Activated naive CD8-positive, alpha-beta T cell (primary cell): ENCODE data around the gene PLXNA4.

Source experiments
- H3K27ac Mint-ChIP-seq: one replicate; pipeline ENCODE4 v1.8.0; 2021; ENCODE audit warnings: mixed read lengths
- H3K27me3 Mint-ChIP-seq: one replicate; pipeline ENCODE4 v1.8.0; 2021; ENCODE audit warnings: mixed read lengths
- H3K36me3 Mint-ChIP-seq: one replicate; pipeline ENCODE4 v1.8.0; 2021; ENCODE audit warnings: mixed read lengths
- H3K4me1 Mint-ChIP-seq: one replicate; pipeline ENCODE4 v1.8.0; 2021; ENCODE audit warnings: low read depth, mixed read lengths
- H3K4me3 Mint-ChIP-seq: one replicate; pipeline ENCODE4 v1.8.0; 2021; ENCODE audit warnings: mild to moderate bottlenecking, mixed read lengths
- H3K9me3 Mint-ChIP-seq: one replicate; pipeline ENCODE4 v1.8.0; 2021; ENCODE audit warnings: low read depth, mixed read lengths

Gene PLXNA4

GRCh38 chr7:132137681-132138080, 438.6 kb downstream of the PLXNA4 start:
- no peak overlapping the region for H3K4me3 Mint-ChIP-seq
- H3K9me3 Mint-ChIP-seq: no peaks in the 10 kb centered on the region
- no peaks in the 10 kb centered on the region for H3K27me3 Mint-ChIP-seq
- H3K4me1 Mint-ChIP-seq: no peaks in the 10 kb centered on the region
- no peaks in the 10 kb centered on the region for H3K36me3 Mint-ChIP-seq
- no peak overlapping the region for H3K27ac Mint-ChIP-seq

DNA sequence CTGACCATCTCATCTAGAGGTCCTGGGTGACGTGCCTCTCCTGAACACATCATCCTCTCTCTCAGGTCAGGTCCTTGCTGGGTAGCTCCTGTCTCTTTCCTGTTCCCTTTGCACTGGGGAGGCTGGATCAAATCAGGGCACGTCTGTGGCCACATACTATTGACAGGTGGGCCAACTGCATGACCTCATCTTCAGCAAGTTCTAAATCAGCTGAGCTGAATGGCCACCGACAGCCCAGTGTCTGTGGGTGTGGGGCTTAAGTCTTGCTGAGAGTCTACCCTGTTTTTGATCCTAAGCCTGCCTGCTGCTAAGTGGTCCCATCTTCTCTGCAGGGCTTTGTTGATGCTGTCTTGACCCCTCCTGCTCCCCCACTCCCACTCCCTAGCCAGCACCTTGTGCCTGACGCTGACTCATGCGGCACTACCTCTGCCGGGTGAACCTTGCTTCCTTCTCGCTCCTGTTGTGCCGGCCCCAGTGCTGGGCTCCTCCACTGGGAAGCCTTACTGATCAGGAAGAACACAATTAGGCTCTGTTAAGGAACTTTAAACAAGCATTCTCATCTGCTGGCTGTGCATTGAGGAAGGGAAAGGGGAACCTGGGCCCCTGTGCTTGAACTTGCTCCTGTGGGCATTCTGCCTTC, 440.4 kb downstream of the PLXNA4 start:
- no peak overlapping the region for H3K4me3 Mint-ChIP-seq
- H3K27me3 Mint-ChIP-seq: no peaks in the 10 kb centered on the region
- H3K36me3 Mint-ChIP-seq: no peaks in the 10 kb centered on the region
- no peaks in the 10 kb centered on the region for H3K9me3 Mint-ChIP-seq
- H3K4me1 Mint-ChIP-seq: no peaks in the 10 kb centered on the region
- no peak overlapping the region for H3K27ac Mint-ChIP-seq

GRCh38 chr7:132134814-132135445, 441.3 kb downstream of the PLXNA4 start:
- Mint-ChIP-seq H3K9me3 (no peaks in the 10 kb centered on the region), H3K27ac (no peak overlapping the region), H3K27me3 (no peaks in the 10 kb centered on the region), H3K36me3 (no peaks in the 10 kb centered on the region), H3K4me3 (no peak overlapping the region), H3K4me1 (peaks cover 2% of the 10 kb centered on the region)

- no peaks in the 10 kb centered on the region for H3K9me3 Mint-ChIP-seq
- H3K27me3 Mint-ChIP-seq: no peaks in the 10 kb centered on the region
- H3K4me1 Mint-ChIP-seq: peaks cover 2% of the 10 kb centered on the region
- no peak overlapping the region for H3K27ac Mint-ChIP-seq
- no peaks in the 10 kb centered on the region for H3K36me3 Mint-ChIP-seq
- H3K4me3 Mint-ChIP-seq: no peak overlapping the region
Measured at GRCh38 chr7:132133501-132133900, 442.8 kb downstream of the PLXNA4 start.

DNA sequence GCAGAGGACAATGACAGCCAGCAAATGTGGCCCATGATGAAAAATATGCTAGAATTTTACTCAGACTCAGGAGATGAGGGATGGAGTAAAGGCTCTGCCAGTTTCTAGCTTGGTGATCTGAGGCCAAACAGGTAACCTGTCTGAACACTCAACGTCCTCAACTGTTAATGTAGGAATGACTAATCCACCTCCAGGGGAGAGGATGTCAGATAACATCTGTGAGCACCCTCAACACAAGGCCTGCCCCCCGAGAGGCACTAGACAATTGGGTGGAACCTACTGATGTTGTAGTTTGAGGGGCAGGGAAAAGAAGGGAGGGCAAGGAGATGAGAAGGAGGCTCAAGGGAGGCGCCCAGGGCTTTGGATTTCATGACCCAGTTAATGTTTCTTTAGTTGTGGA, 445.1 kb downstream of the PLXNA4 start:
- Mint-ChIP-seq H3K27ac (no peak overlapping the region), H3K4me1 (peaks cover 2% of the 10 kb centered on the region), H3K9me3 (no peaks in the 10 kb centered on the region), H3K4me3 (no peak overlapping the region), H3K27me3 (no peaks in the 10 kb centered on the region), H3K36me3 (no peaks in the 10 kb centered on the region)

DNA sequence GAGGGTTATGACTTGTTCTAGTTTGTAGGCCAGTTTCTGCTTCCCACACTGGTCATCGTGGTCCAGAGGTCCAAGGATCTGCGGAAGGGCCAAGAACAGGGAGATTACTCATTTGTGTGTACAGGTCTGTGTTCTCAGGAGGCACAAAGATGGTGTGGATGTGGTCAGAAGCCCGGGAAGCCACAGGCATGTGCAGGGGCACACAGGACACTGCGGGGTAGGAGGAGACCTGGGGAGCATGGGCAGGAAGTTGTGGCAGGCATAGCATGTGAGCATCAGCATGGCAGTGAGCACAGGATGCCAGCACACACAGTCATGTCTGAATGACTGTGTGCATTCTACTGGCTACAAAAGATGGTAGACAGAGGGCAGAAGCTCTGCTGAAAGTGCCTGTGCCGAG, 445.8 kb downstream of the PLXNA4 start:
- H3K4me1 Mint-ChIP-seq: peaks cover 2% of the 10 kb centered on the region
- H3K36me3 Mint-ChIP-seq: no peaks in the 10 kb centered on the region
- H3K27ac Mint-ChIP-seq: no peak overlapping the region
- no peaks in the 10 kb centered on the region for H3K27me3 Mint-ChIP-seq
- H3K9me3 Mint-ChIP-seq: no peaks in the 10 kb centered on the region
- no peak overlapping the region for H3K4me3 Mint-ChIP-seq

DNA sequence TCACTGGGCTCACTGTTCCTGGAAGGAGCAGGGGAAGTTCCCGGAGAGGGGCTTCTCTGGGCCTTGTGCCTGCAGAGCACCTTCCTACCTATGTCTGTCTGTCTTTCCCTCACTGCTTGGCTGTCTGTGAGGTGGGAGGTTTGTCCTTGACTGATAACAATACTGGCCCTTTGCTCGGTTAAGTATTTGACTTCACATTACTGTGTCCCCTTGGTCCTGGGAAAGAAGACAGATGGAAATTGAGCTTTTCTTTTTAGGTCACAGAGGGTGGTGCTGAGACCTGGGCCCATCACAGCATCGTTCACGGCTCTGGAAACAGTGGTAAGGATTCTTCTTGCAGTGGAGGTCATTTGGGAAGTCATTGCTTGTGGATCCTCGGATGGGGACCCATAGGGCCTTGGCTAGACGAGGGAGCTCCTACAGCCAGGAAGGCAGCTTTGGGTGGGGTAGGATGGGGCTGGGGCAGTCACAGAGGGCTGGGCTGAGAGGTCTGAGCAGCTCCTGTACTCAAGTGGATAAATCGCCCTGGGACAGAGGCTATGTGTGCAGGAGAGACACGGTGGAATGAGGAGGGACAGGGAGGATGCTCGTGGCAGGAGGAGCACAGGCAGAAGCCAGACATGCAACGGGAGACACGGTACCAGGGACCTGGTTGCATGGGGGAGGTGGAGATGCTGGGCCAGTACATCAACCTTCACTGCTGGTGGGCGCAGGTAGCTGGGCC, 450.2 kb downstream of the PLXNA4 start:
- no peak overlapping the region for H3K27ac Mint-ChIP-seq

GRCh38 chr7:132125096-132125495, 451.2 kb downstream of the PLXNA4 start:
- Mint-ChIP-seq H3K9me3 (no peaks in the 10 kb centered on the region), H3K4me3 (no peak overlapping the region), H3K36me3 (no peaks in the 10 kb centered on the region), H3K27me3 (no peaks in the 10 kb centered on the region), H3K4me1 (no peaks in the 10 kb centered on the region), H3K27ac (no peak overlapping the region)

More for the DNA sequence above, 450.2 kb downstream of the PLXNA4 start:
- H3K9me3 Mint-ChIP-seq: no peaks in the 10 kb centered on the region
- H3K27me3 Mint-ChIP-seq: no peaks in the 10 kb centered on the region
- peaks cover 2% of the 10 kb centered on the region for H3K4me1 Mint-ChIP-seq
- no peaks in the 10 kb centered on the region for H3K36me3 Mint-ChIP-seq
- no peak overlapping the region for H3K4me3 Mint-ChIP-seq

- Mint-ChIP-seq H3K27me3 (no peaks in the 10 kb centered on the region), H3K27ac (no peak overlapping the region), H3K9me3 (no peaks in the 10 kb centered on the region), H3K4me1 (no peaks in the 10 kb centered on the region), H3K4me3 (no peak overlapping the region), H3K36me3 (no peaks in the 10 kb centered on the region)
Measured at GRCh38 chr7:132124575-132124974, 451.7 kb downstream of the PLXNA4 start.

GRCh38 chr7:132123773-132124172, 452.5 kb downstream of the PLXNA4 start:
- Mint-ChIP-seq H3K27me3 (no peaks in the 10 kb centered on the region), H3K27ac (no peak overlapping the region), H3K4me3 (no peak overlapping the region), H3K4me1 (no peaks in the 10 kb centered on the region), H3K36me3 (no peaks in the 10 kb centered on the region), H3K9me3 (no peaks in the 10 kb centered on the region)

DNA sequence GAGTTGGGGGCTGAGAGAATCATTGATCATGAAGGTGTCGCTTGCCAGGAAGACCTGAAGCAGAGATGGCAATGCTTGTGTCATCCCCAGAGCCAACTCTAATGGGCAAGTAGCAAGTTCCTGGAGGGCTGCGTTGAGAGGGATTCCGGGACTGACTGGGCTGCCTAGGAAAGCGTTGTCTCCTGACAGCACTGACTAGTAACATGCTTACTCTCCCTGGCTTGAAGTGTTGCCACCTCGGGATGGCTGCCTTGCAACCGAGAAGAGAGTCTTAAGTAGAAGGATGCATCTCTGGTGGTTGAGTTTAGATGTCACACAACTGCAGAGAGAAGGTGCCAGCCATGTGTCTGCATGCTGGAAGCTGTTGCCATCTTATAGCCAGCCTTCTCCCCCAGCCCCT, 453.4 kb downstream of the PLXNA4 start:
- Mint-ChIP-seq H3K27me3 (no peaks in the 10 kb centered on the region), H3K4me3 (no peak overlapping the region), H3K27ac (no peak overlapping the region), H3K4me1 (no peaks in the 10 kb centered on the region), H3K9me3 (no peaks in the 10 kb centered on the region), H3K36me3 (no peaks in the 10 kb centered on the region)

GRCh38 chr7:132121987-132122386, 454.3 kb downstream of the PLXNA4 start:
- H3K36me3 Mint-ChIP-seq: no peaks in the 10 kb centered on the region
- H3K27ac Mint-ChIP-seq: no peak overlapping the region
- H3K4me1 Mint-ChIP-seq: no peaks in the 10 kb centered on the region
- H3K4me3 Mint-ChIP-seq: no peak overlapping the region
- no peaks in the 10 kb centered on the region for H3K27me3 Mint-ChIP-seq
- no peaks in the 10 kb centered on the region for H3K9me3 Mint-ChIP-seq

GRCh38 chr7:132118641-132119040, 457.6 kb downstream of the PLXNA4 start:
- H3K9me3 Mint-ChIP-seq: no peaks in the 10 kb centered on the region
- no peak overlapping the region for H3K27ac Mint-ChIP-seq
- no peak overlapping the region for H3K4me3 Mint-ChIP-seq
- H3K27me3 Mint-ChIP-seq: no peaks in the 10 kb centered on the region
- H3K36me3 Mint-ChIP-seq: no peaks in the 10 kb centered on the region
- no peaks in the 10 kb centered on the region for H3K4me1 Mint-ChIP-seq

- Mint-ChIP-seq H3K4me1 (no peaks in the 10 kb centered on the region), H3K27ac (no peak overlapping the region), H3K4me3 (no peak overlapping the region), H3K9me3 (no peaks in the 10 kb centered on the region), H3K36me3 (no peaks in the 10 kb centered on the region), H3K27me3 (no peaks in the 10 kb centered on the region)
Measured at GRCh38 chr7:132117636-132118035, 458.6 kb downstream of the PLXNA4 start.

- no peaks in the 10 kb centered on the region for H3K36me3 Mint-ChIP-seq
- H3K4me3 Mint-ChIP-seq: no peak overlapping the region
- no peaks in the 10 kb centered on the region for H3K4me1 Mint-ChIP-seq
- no peaks in the 10 kb centered on the region for H3K27me3 Mint-ChIP-seq
- no peak overlapping the region for H3K27ac Mint-ChIP-seq
- no peaks in the 10 kb centered on the region for H3K9me3 Mint-ChIP-seq
Measured at GRCh38 chr7:132117181-132117580, 459.1 kb downstream of the PLXNA4 start.
